ENCODE results near the gene AFF3.

DNA sequence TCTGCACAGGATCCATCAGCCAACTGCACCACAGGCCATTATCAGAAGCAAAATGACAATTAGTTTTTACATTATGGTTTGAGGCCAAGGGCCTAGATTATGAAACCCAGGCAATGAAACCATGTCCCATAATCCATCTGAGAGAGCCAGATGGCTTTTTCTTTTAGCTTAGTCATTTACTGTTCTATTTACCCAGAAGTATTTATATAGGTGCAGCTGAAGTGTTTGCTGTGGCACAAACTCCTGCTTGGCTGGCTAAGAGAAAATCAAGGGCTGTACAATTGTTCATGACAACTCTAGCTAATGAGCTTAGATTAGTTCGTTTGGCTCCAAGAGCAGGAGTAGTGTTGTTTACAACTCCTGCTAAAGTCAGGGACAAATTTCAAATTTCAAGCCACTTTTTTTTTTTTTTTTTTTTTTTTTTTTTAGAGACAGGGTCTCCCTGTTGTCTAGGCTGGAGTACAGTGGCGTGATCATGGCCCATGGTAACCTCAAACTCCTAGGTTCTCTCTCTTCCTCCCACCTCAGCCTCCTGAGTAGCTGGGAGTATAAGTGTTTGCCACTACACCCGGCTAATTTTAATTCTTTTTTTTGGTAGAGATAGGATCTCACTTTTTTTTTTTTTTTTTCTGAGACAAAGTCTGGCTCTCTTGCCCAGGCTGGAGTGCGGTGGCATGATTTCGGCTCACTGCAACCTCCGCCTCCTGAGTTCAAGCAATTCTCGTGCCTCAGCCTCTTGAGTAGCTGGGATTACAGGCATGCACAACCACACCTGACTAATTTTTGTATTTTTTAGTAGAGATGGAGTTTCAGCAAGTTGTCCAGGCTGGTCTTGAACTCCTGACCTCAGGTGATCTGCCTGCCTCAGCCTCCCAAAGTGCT lies 634.2 kb downstream of the AFF3 start:
- TF ChIP-seq FOXK2 (IDR thresholded peaks at IDR 0.05): no peak
- no peak for TF ChIP-seq FOXM1 (IDR thresholded peaks at IDR 0.05; ENCODE audit: borderline replicate concordance)
- TF ChIP-seq LEF1 (IDR thresholded peaks at IDR 0.05; ENCODE audit: borderline replicate concordance): no peak
- no peak for TF ChIP-seq TARDBP (IDR thresholded peaks at IDR 0.05)
- no peak for TF ChIP-seq SUZ12 (IDR thresholded peaks at IDR 0.05)
- TF ChIP-seq SP1 (IDR thresholded peaks at IDR 0.05): no peak
- no peak for TF ChIP-seq NFRKB (IDR thresholded peaks at IDR 0.05)
- TF ChIP-seq ELF4 (IDR thresholded peaks at IDR 0.05): no peak
- TF ChIP-seq CTBP1 (IDR thresholded peaks at IDR 0.05; ENCODE audit: borderline replicate concordance): no peak
- TF ChIP-seq FOXA1 (IDR thresholded peaks at IDR 0.05): no peak
- no peak for TF ChIP-seq ZNF384 (IDR thresholded peaks at IDR 0.05)

Data from HEK293T (cell line).